Heart right ventricle (tissue), 16 donors: Measurements from ENCODE around the gene GFY. TPM values are rescaled to one million over a fixed set of nuclear protein-coding genes. Genes with fewer than 3 reads are reported as not detected.

Source experiments
- ATAC-seq, 8 donors: fragments of 200-7000 bp; cut with Tn5 transposase; one replicate each; pipeline ENCODE4 v1.9.1; 2020; ENCODE audit warnings: mild to moderate bottlenecking in 8 of 8, moderate library complexity in 8 of 8, moderate number of reproducible peaks in 1 of 8
- DNase-seq, 2 donors: peaks; one replicate each; pipeline ENCODE4 v3.0.0-alpha.2; 2020
- H3K27ac ChIP-seq, 10 donors: fragments of 200-600 bp; sonication (generic) in 2 of 10; one replicate each; pipeline versions ENCODE4 v1.5.0 to v1.8.0; 2020 to 2022; ENCODE audit warnings: mild to moderate bottlenecking in 3 of 10
- H3K27me3 ChIP-seq, 7 donors: fragments of 200-600 bp; one replicate each; pipeline ENCODE4 v1.8.0; 2021 to 2022; ENCODE audit warnings: mild to moderate bottlenecking in 2 of 7
- H3K36me3 ChIP-seq, 9 donors: fragments of 200-600 bp; sonication (generic) in 1 of 9; one replicate each; pipeline versions ENCODE4 v1.5.0 to v1.8.0; 2020 to 2022; ENCODE audit warnings: mild to moderate bottlenecking in 2 of 9
- H3K4me1 ChIP-seq, 9 donors: fragments of 200-600 bp; sonication (generic) in 1 of 9; one replicate each; pipeline versions ENCODE4 v1.5.0 to v1.8.0; 2020 to 2022; ENCODE audit warnings: mild to moderate bottlenecking in 4 of 9
- H3K4me3 ChIP-seq, 10 donors: fragments of 200-600 bp; sonication (generic) in 2 of 10; one replicate each; pipeline versions ENCODE4 v1.5.0 to v1.8.0; 2020 to 2022; ENCODE audit warnings: mild to moderate bottlenecking in 7 of 10, moderate library complexity in 2 of 10
- H3K9me3 ChIP-seq, 11 donors: fragments of 200-600 bp in 10 of 11; sonication (generic) in 2 of 11; one replicate each; pipeline versions ENCODE4 v1.5.0 to v1.8.0; 2013 to 2022; ENCODE audit warnings: mild to moderate bottlenecking in 2 of 11, control low read depth in 1 of 11, moderate library complexity in 1 of 11
- WGBS, 2 donors: extraction: QIAGEN DNeasy Blood & Tissue Kit; methylation state at CpG; one replicate each; pipeline ENCODE4 v1.1.7; 2013; ENCODE audit warnings: inconsistent platforms in 1 of 2; 5-methylcytosine and 5-hydroxymethylcytosine counted together
- intact Hi-C, 10 donors: fragments of 100-400 bp; cut with DNase I; formaldehyde crosslinking; loops; one replicate each; pipeline versions ENCODE4 v1.11.1 to v1.14.2; 2022
- polyA plus RNA-seq, 2 donors: library from polyadenylated mRNA; stranded (reverse); fragments of 200-250 nt; gene quantifications; one replicate each; pipeline ENCODE4 v1.2.3, GENCODE V29; 2013
- total RNA-seq, 10 donors: library from RNA; stranded (reverse); fragmentation: NEBNext Ultra II Directional in 3 of 10; extraction: Animal tissue kit (Norgen Biotek cat#: 25700) in 3 of 10; gene quantifications; one replicate each; pipeline versions ENCODE4 v1.2.1 to v1.2.4, GENCODE V29; 2021 to 2023
- TF ChIP-seq, protein P1 (sequence below), 9 donors: fragments of 200-600 bp; sonication (generic) in 2 of 9; IDR thresholded peaks; one replicate each; pipeline versions ENCODE4 v1.5.0 to v1.8.0; 2021 to 2022; ENCODE audit warnings: antibody characterized with exemption in 9 of 9, mild to moderate bottlenecking in 5 of 9, moderate library complexity in 1 of 9
- donor health status: Arrhythmogenic right ventricular cardiomyopathy.
- donor health status: ischemic (EF 13 %, LVEDD 7.1; RV severe dilation, severe dysfunction).
- donor health status: healthy with polysubstance abuse.
- donor health status: DM: no; HTN: yes; CAD: no.
- donor health status: DM: no; HTN: no; CAD: no.
- donor health status: ischemic (EF 25% LVEDD 6.9; RV normal size, moderate dysfunction).
- donor health status: ischemic (EF 25% LVEDD 5.7; RV mildly dilated, moderate dysfunction).
- donor health status: healthy.
- donor health status: DM: yes; HTN: yes; CAD: no.
- donor health status: Ischemic cardiomyopathy.
- donor health status: ischemic (EF 35%, LVEDD 5.7; RV mildly dilated, moderate dysfunction).
- donor health status: nonischemic (EF 11% LVEDD 7.7; RV severe dilation, severe dysfunction).
- donor health status: DM: yes; HTN: yes; CAD: no.
- donor health status: PGD.
- donor health status: ischemic (EF 29% LVEDD 5.4; RV normal size, mild dysfunction).
- donor health status: nonischemic (EF 23%, LVEDD 6.1; RV moderate dilation, normal function).

The GFY gene
- total and polyA plus RNA-seq, 12 donors: 0.13 TPM; not detected in 11

DNA sequence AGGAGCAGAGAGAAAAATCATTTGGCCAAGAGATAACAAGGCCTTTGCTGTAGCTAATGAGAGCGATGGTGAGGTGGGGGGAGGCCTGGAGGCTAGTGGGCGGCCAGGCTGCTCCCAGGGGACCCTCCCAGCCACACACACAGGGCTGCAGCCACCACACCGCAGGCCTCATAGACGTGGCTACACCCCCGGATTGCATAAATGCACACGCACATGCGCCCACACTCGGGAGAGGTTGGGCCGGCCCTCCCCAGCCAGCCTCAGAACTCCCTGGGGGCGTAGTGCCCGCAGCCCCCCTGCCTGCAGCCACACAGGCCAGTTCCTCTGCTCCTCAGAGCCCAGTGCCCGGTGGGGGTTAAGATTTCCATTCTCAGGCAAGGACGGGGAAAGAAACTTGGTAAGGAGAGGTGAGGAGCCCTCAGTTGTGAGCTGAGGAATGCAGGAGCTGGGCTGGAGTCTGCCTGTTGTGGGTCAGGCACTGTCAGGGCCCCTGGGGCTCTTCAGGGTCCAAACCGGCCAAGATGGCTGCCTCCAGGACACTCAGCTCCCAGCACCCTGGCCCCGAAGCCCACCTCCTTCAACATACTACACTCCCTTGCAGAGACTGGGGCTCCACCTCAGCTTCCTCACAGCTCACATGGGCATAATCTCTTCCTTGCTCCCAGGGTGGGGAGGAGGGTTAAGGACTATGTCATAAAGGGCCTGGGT is 9.9 kb upstream of the GFY start:
- 50 to 71% methylated on average over 15 of the region's 15 CpGs for WGBS, 2 donors
- Histone ChIP-seq H3K9me3 (no peaks in the 10 kb centered on the region), H3K27ac (no peak overlapping the region), H3K4me3 (no peak overlapping the region), H3K36me3 (no peaks in the 10 kb centered on the region), H3K4me1 (peaks cover 0 to under 1% (median 0%) of the 10 kb centered on the region in 9 donors), H3K27me3 (peaks cover under 1 to 54% (median 45%) of the 10 kb centered on the region in 7 donors)
- ATAC-seq (peak in 3 of 8 donors; percentile 13 to 28 (median 20)), DNase-seq (no peak)
- intact Hi-C loops: no loop called here
- TF ChIP-seq, protein P1, sequence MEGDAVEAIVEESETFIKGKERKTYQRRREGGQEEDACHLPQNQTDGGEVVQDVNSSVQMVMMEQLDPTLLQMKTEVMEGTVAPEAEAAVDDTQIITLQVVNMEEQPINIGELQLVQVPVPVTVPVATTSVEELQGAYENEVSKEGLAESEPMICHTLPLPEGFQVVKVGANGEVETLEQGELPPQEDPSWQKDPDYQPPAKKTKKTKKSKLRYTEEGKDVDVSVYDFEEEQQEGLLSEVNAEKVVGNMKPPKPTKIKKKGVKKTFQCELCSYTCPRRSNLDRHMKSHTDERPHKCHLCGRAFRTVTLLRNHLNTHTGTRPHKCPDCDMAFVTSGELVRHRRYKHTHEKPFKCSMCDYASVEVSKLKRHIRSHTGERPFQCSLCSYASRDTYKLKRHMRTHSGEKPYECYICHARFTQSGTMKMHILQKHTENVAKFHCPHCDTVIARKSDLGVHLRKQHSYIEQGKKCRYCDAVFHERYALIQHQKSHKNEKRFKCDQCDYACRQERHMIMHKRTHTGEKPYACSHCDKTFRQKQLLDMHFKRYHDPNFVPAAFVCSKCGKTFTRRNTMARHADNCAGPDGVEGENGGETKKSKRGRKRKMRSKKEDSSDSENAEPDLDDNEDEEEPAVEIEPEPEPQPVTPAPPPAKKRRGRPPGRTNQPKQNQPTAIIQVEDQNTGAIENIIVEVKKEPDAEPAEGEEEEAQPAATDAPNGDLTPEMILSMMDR (IDR thresholded peaks at IDR 0.05): no peak

DNA sequence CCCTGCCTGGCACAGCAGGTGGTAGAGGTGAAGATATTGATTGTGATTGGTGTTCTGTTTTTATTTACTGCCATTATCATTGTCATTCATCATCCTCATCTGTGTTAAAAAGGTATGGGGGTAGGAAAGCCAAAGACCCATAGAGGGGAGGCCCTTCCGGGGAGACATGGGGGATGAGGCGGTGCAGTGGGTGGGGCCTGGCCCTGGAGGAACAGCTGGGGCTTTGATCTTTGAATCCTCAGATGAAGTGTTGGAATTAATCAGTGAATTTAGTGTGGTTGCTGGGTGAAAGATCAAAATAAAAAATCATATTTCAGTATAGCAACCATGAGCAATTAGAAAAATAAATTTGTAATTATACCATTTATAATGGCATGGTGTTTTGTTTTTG is 9.4 kb upstream of the GFY start:
- Histone ChIP-seq H3K4me1 (peaks cover 0 to 4% (median 3%) of the 10 kb centered on the region in 9 donors), H3K36me3 (no peaks in the 10 kb centered on the region), H3K4me3 (no peak overlapping the region), H3K27me3 (peaks cover 4 to 59% (median 50%) of the 10 kb centered on the region in 7 donors), H3K27ac (no peak overlapping the region), H3K9me3 (no peaks in the 10 kb centered on the region)
- intact Hi-C loops: no loop called here
- 78 to 81% methylated on average over 2 of the region's 2 CpGs for WGBS, 2 donors
- no peak for ATAC-seq
- no peak for DNase-seq
- TF ChIP-seq, protein P1 (IDR thresholded peaks at IDR 0.05): no peak

DNA sequence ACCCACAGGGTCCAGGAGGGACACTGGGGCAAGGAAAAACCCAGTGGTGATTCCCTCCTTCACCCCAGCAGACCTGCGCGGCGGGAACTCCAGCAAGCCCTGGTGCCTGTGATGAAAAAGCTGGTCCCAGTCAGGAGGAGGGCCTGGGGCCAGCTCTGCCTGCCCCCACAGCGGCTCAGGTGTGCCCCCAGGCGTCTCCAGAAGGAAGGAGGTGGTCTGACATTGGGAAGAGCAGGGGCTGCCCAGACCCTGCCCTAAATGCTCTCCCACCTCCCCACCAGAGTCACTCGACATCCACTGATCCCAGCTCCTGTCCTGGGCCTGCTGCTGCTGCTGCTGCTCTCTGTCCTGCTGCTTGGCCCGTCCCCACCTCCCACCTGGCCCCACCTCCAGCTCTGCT is 8.1 kb upstream of the GFY start:
- H3K27ac ChIP-seq: no peak overlapping the region
- no peak overlapping the region for H3K4me3 ChIP-seq
- H3K9me3 ChIP-seq: no peaks in the 10 kb centered on the region
- DNase-seq: no peak
- TF ChIP-seq, protein P1 (IDR thresholded peaks at IDR 0.05): no peak
- ATAC-seq: no peak
- 47 to 62% methylated on average over 7 of the region's 7 CpGs for WGBS, 2 donors
- peaks cover 4 to 72% (median 63%) of the 10 kb centered on the region in 7 donors for H3K27me3 ChIP-seq
- H3K36me3 ChIP-seq: no peaks in the 10 kb centered on the region
- H3K4me1 ChIP-seq: peaks cover 0 to 16% (median 12%) of the 10 kb centered on the region in 9 donors
- intact Hi-C loops: no loop called here

DNA sequence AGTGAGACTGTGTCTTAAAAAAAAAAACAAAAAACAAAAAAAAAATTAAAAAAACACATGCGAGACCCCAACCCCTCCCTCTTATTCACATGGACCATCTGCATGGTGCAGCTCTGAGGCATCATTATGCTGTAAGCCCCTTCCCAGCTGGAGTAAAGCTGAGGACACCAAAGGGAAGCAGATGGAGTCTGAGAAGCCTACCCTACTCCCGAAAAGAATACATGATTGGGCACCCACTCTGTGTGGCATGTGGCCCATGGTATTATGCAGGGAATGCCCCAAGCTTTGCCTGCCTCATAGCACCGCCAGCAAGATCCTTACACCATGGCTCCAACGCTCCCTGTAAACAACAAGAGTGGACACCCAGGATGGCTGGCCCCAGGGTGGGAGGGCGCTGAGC is 6.7 kb upstream of the GFY start:
- 80 to 96% methylated on average over 5 of the region's 5 CpGs for WGBS, 2 donors
- TF ChIP-seq, protein P1 (IDR thresholded peaks at IDR 0.05): no peak
- H3K4me1 ChIP-seq: peaks cover 4 to 31% (median 26%) of the 10 kb centered on the region in 9 donors
- H3K4me3 ChIP-seq: no peak overlapping the region
- no peak overlapping the region for H3K27ac ChIP-seq
- H3K27me3 ChIP-seq: peaks cover 4 to 87% (median 77%) of the 10 kb centered on the region in 7 donors
- no peaks in the 10 kb centered on the region for H3K36me3 ChIP-seq
- ATAC-seq (no peak), DNase-seq (no peak)
- H3K9me3 ChIP-seq: no peaks in the 10 kb centered on the region
- intact Hi-C loops: no loop called here
